SK-N-MC (cell line): Measurements from ENCODE around the gene TSHZ2.
A peak's percentile ranks its signal among the peaks of the same experiment; 100 is the strongest.

Source experiments
- DNase-seq: peaks from one replicate; pipeline ENCODE4 v3.0.0-alpha.2; 2011; ENCODE audit warnings: low read depth, low spot score
- H3K27ac ChIP-seq: fragments of 200-600 bp; sonication (generic); 2 replicates; pipeline ENCODE4 v1.5.1; 2016; ENCODE audit warnings: mixed run types
- H3K36me3 ChIP-seq: fragments of 200-600 bp; sonication (generic); 2 replicates; pipeline ENCODE4 v1.6.1; 2017; ENCODE audit warnings: antibody characterized with exemption, low read length, mixed read lengths; ENCODE audit not compliant: insufficient read depth
- H3K4me3 ChIP-seq: fragments of 200-600 bp; sonication (generic); 2 replicates; pipeline ENCODE4 v1.5.1; 2016
- H3K9ac ChIP-seq: fragments of 200-600 bp; sonication (generic); 2 replicates; pipeline ENCODE4 v1.8.0; 2017; ENCODE audit warnings: mixed run types, mixed read lengths; ENCODE audit not compliant: insufficient read length
- H3K9me3 ChIP-seq: fragments of 200-600 bp; sonication (generic); 2 replicates; pipeline ENCODE4 v1.6.1; 2017; ENCODE audit warnings: low read depth, mild to moderate bottlenecking, antibody characterized with exemption, low read length, moderate library complexity, mixed read lengths
- EZH2 ChIP-seq: fragments of 200-600 bp; sonication (generic); IDR thresholded peaks from one replicate; pipeline ENCODE4 v1.6.1; 2017; ENCODE audit warnings: antibody characterized with exemption
- FOXP2 ChIP-seq: optimal IDR thresholded peaks from 2 replicates; pipeline ENCODE3; 2011; ENCODE audit warnings: mild to moderate bottlenecking, moderate library complexity; ENCODE audit not compliant: insufficient read depth; ENCODE audit errors: extremely low read length, control extremely low read depth
- POLR2AphosphoS5 ChIP-seq: IDR thresholded peaks from 2 replicates; pipeline ENCODE4 v1.6.1; 2012; ENCODE audit warnings: mild to moderate bottlenecking, low read depth, low read length, borderline replicate concordance

TSHZ2 gene

GRCh38 chr20:53296025-53296424 is 323.9 kb downstream of the TSHZ2 start:
- TF ChIP-seq POLR2AphosphoS5: no peak
- TF ChIP-seq EZH2: no peak
- TF ChIP-seq FOXP2: no peak
- Histone ChIP-seq H3K9ac (no peak overlapping the region), H3K36me3 (no peaks in the 10 kb centered on the region), H3K9me3 (no peaks in the 10 kb centered on the region), H3K4me3 (no peak overlapping the region), H3K27ac (no peak overlapping the region)
- DNase-seq: no peak

- TF ChIP-seq EZH2 (no peak), FOXP2 (no peak), POLR2AphosphoS5 (no peak)
- H3K9ac ChIP-seq: no peak overlapping the region
- H3K27ac ChIP-seq: no peak overlapping the region
- H3K4me3 ChIP-seq: no peak overlapping the region
- no peaks in the 10 kb centered on the region for H3K36me3 ChIP-seq
- H3K9me3 ChIP-seq: no peaks in the 10 kb centered on the region
- DNase-seq: no peak
Measured at GRCh38 chr20:53296451-53297153, 324.4 kb downstream of the TSHZ2 start.

GRCh38 chr20:53297154-53297529 is 325.0 kb downstream of the TSHZ2 start:
- Histone ChIP-seq H3K4me3 (no peak overlapping the region), H3K9ac (no peak overlapping the region), H3K36me3 (no peaks in the 10 kb centered on the region), H3K27ac (no peak overlapping the region), H3K9me3 (no peaks in the 10 kb centered on the region)
- no peak for TF ChIP-seq FOXP2
- no peak for TF ChIP-seq EZH2
- no peak for TF ChIP-seq POLR2AphosphoS5
- DNase-seq: no peak

GRCh38 chr20:53298260-53298659 is 326.1 kb downstream of the TSHZ2 start:
- no peaks in the 10 kb centered on the region for H3K36me3 ChIP-seq
- no peak for DNase-seq
- no peak overlapping the region for H3K27ac ChIP-seq
- H3K9me3 ChIP-seq: no peaks in the 10 kb centered on the region
- H3K9ac ChIP-seq: no peak overlapping the region
- H3K4me3 ChIP-seq: no peak overlapping the region
- TF ChIP-seq FOXP2 (no peak), EZH2 (no peak), POLR2AphosphoS5 (no peak)

- Histone ChIP-seq H3K9ac (no peak overlapping the region), H3K4me3 (no peak overlapping the region), H3K9me3 (no peaks in the 10 kb centered on the region), H3K36me3 (no peaks in the 10 kb centered on the region), H3K27ac (no peak overlapping the region)
- TF ChIP-seq POLR2AphosphoS5 (no peak), EZH2 (no peak), FOXP2 (no peak)
- DNase-seq: no peak
Measured at GRCh38 chr20:53298911-53299310, 326.8 kb downstream of the TSHZ2 start.

- TF ChIP-seq FOXP2: no peak
- TF ChIP-seq EZH2: no peak
- TF ChIP-seq POLR2AphosphoS5: no peak
- Histone ChIP-seq H3K27ac (no peak overlapping the region), H3K9ac (no peak overlapping the region), H3K4me3 (no peak overlapping the region), H3K36me3 (no peaks in the 10 kb centered on the region), H3K9me3 (no peaks in the 10 kb centered on the region)
- DNase-seq: no peak
Measured at GRCh38 chr20:53299831-53300230, 327.7 kb downstream of the TSHZ2 start.

GRCh38 chr20:53301869-53302268 is 329.7 kb downstream of the TSHZ2 start:
- DNase-seq: no peak
- Histone ChIP-seq H3K4me3 (no peak overlapping the region), H3K27ac (no peak overlapping the region), H3K36me3 (no peaks in the 10 kb centered on the region), H3K9me3 (no peaks in the 10 kb centered on the region), H3K9ac (no peak overlapping the region)
- TF ChIP-seq POLR2AphosphoS5 (no peak), FOXP2 (no peak), EZH2 (no peak)

- Histone ChIP-seq H3K9me3 (no peaks in the 10 kb centered on the region), H3K4me3 (peak overlapping the region; percentile 41), H3K9ac (peak overlapping the region; percentile 43), H3K27ac (peak overlapping the region; percentile 74; the same call in 1 of the 2 replicates), H3K36me3 (no peaks in the 10 kb centered on the region)
- DNase-seq: no peak
- TF ChIP-seq POLR2AphosphoS5 (no peak), EZH2 (no peak), FOXP2 (no peak)
Measured at GRCh38 chr20:53302695-53303412, 330.7 kb downstream of the TSHZ2 start.

- TF ChIP-seq FOXP2 (no peak), POLR2AphosphoS5 (no peak), EZH2 (no peak)
- peak overlapping the region; percentile 41 for H3K4me3 ChIP-seq
- peak overlapping the region; percentile 74; the same call in 1 of the 2 replicates for H3K27ac ChIP-seq
- DNase-seq: no peak
- H3K9me3 ChIP-seq: no peaks in the 10 kb centered on the region
- H3K9ac ChIP-seq: no peak overlapping the region
- H3K36me3 ChIP-seq: no peaks in the 10 kb centered on the region
Measured at GRCh38 chr20:53303413-53303760, 331.2 kb downstream of the TSHZ2 start.

GRCh38 chr20:53304146-53304545 is 332.0 kb downstream of the TSHZ2 start:
- Histone ChIP-seq H3K9ac (no peak overlapping the region), H3K36me3 (no peaks in the 10 kb centered on the region)

More at GRCh38 chr20:53304146-53304545, 332.0 kb downstream of the TSHZ2 start:
- Histone ChIP-seq H3K9me3 (no peaks in the 10 kb centered on the region), H3K4me3 (no peak overlapping the region), H3K27ac (no peak overlapping the region)
- TF ChIP-seq FOXP2 (no peak), POLR2AphosphoS5 (no peak), EZH2 (no peak)
- DNase-seq: no peak
